ENCODE data around the gene CAMTA1.

Gene CAMTA1

DNA sequence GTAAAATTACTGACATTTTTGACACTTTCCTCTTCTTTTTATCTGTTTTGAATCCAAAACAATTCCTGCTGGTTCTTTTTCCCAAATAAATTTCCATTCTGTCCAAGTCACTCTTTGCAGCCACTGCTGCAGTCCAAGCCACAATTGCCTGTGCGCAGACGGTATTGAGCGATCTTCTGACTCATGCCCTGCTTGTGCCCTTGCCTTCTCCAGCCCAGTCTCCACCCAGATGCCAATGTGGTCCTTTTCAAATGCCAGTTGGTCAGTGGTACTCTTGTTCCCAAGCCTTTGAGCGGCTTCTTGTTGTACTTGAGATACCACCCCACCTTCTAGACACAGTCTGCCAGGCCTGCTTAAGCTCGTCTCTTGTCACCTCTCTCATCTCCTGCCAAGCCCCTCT, 78.9 kb downstream of the CAMTA1 start:
- Mint-ChIP-seq H3K4me1 (ENCODE audit: low read depth) (peaks cover 44% of the 10 kb centered on the region), H3K27me3 (no peaks in the 10 kb centered on the region), H3K4me3 (no peak overlapping the region), H3K27ac (no peak overlapping the region), H3K9me3 (no peaks in the 10 kb centered on the region), H3K36me3 (ENCODE audit: low read depth) (peaks cover 24% of the 10 kb centered on the region)
- no peak for DNase-seq

DNA sequence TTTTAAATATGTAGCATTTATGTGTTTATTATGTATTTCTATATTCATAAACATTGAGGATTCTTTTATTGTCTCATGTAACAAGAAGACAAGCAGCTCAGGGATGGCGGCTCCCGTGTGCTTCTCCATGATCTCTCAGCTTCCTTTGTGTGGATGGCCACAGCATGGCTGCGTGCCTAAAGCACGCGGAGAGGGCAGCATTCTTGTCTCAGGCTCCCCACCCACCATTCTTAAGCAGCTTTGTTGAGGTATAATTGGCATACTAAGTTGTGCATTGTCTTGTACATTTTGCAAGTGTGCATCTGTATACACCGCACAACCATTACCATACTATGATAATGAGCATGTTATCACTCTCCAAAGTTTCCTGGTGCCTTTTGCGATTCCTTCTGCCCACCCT, 81.6 kb downstream of the CAMTA1 start:
- no peak overlapping the region for H3K4me3 Mint-ChIP-seq
- H3K27ac Mint-ChIP-seq = no peak overlapping the region
- H3K4me1 Mint-ChIP-seq (ENCODE audit: low read depth) = peaks cover 40% of the 10 kb centered on the region
- DNase-seq = no peak
- H3K27me3 Mint-ChIP-seq = no peaks in the 10 kb centered on the region
- peaks cover 17% of the 10 kb centered on the region for H3K36me3 Mint-ChIP-seq (ENCODE audit: low read depth)
- H3K9me3 Mint-ChIP-seq = no peaks in the 10 kb centered on the region

DNA sequence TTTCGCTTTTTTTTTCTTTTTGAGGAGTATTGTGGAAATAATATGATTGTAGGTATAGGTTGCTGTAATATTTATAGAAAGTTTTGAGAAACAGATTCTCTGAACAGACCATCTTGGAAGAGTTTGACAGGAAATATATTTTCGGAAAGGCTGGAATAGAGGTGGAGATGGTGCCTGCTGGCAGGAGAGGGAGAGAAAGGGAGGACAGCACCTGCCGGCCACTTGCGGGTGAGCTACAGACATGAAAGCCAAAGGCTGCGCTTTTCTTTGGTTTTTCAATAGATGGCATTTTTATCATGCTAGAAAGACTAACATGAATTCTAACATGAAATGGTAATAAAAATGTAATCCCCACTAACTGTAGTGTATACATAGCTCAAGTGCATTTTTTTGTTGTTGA, 82.1 kb downstream of the CAMTA1 start:
- no peak overlapping the region for H3K27ac Mint-ChIP-seq
- no peaks in the 10 kb centered on the region for H3K9me3 Mint-ChIP-seq
- H3K27me3 Mint-ChIP-seq = no peaks in the 10 kb centered on the region
- DNase-seq = no peak
- H3K4me1 Mint-ChIP-seq (ENCODE audit: low read depth) = peaks cover 43% of the 10 kb centered on the region
- no peak overlapping the region for H3K4me3 Mint-ChIP-seq
- H3K36me3 Mint-ChIP-seq (ENCODE audit: low read depth) = peaks cover 17% of the 10 kb centered on the region

DNA sequence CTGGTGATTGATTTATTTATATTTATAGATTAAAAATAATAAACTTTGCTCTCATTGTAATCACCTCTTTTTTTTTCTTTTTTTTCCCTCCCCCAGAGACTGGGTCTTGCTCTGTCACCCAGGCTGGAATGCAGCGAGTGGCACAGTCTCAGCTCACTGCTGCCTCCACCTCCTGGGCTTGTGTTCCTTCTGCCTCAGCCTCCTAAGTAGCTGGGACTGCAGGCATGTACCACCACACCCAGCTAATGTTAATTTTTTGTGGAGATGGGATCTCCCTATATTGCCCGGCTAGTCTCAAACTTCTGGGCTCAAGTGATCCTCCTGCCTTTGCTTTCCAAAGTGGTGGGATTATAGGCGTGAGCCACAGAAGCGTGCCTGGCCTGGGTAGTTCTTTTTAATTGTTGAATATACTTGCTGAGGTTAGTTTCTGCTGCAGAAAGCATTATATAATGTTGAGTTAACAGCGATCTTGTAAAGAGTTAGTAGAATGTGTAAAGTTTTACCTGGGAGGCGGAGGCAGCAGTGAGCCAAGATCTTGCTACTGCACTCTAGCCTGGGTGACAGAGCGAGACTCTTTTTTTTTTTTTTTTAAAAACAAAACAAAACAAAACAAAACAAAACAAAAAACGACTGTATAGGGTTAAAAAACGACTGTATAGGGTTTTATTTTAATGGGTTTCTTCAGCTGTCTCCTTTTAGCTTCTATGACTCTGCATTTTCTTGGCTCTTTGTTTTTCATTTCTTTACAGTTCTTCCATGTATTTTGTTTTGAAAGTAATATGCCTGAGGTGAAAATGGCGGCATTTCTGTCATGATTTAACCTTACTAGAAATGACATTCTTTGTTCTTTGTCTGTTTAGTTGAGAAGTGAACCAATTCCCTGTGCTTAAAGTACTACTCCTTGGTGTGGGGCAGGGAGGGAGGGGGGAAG, 82.7 kb downstream of the CAMTA1 start:
- Mint-ChIP-seq H3K4me3 (no peak overlapping the region), H3K27me3 (no peaks in the 10 kb centered on the region), H3K4me1 (ENCODE audit: low read depth) (peaks cover 47% of the 10 kb centered on the region), H3K27ac (no peak overlapping the region), H3K36me3 (ENCODE audit: low read depth) (peaks cover 20% of the 10 kb centered on the region), H3K9me3 (no peaks in the 10 kb centered on the region)
- DNase-seq = no peak

DNA sequence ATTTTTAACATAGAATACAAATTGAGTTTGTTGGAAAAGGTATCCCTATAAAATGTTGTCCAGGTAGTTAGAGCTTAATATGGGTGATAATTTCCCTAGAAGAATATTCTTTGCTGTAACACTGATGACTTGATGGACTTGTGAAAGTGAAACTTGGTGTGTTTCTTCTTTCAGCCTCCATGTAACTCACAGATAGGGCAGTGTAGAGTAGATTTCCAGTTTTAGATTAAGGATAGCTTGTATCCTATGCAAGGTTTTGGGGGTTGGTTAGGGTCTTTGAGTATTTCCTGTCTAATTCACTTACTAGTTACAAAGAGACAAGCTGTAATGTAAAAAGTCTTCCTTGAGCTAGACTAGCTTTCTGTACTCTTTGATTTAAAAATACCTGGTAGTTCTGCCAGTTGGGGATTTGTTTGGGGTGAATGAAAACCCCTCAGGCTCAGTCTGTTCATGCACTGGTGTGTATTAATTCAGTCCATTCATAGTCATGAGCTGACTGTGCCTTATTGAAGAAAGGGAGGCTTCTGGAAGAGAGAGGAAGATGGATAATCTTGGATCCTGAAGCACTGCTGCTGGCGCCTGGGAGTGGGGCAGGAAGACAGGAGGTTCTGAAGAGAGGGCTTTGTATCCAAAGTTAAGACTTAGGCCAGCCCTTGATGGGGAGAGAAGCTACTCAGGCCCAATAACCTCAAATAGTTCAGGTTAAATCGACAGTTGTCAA, 83.6 kb downstream of the CAMTA1 start:
- no peak overlapping the region for H3K27ac Mint-ChIP-seq
- H3K4me3 Mint-ChIP-seq = no peak overlapping the region
- H3K4me1 Mint-ChIP-seq (ENCODE audit: low read depth) = peaks cover 47% of the 10 kb centered on the region
- H3K9me3 Mint-ChIP-seq = no peaks in the 10 kb centered on the region
- peaks cover 24% of the 10 kb centered on the region for H3K36me3 Mint-ChIP-seq (ENCODE audit: low read depth)
- H3K27me3 Mint-ChIP-seq = no peaks in the 10 kb centered on the region
- DNase-seq = no peak

DNA sequence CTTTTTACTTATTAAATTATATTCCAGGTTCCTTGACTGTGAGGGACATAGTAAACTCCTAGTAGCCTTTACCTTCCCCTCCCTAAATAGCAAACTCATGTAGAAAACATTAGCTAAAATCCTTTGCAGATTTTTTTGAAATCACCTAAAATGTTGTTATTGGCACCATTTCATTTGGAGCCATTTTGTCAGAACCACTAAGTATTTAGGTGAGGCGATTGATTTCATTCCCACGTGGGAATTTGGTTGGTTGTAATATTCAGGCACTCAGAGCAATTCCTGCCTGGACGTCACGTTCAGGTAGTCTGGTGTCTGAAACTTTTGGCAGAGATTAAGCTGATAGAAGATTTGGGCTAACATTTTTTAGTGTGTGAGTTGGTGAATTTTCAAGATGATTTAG, 84.3 kb downstream of the CAMTA1 start:
- H3K27me3 Mint-ChIP-seq = no peaks in the 10 kb centered on the region
- H3K36me3 Mint-ChIP-seq (ENCODE audit: low read depth) = peaks cover 24% of the 10 kb centered on the region
- no peaks in the 10 kb centered on the region for H3K9me3 Mint-ChIP-seq
- no peak overlapping the region for H3K4me3 Mint-ChIP-seq
- peaks cover 47% of the 10 kb centered on the region for H3K4me1 Mint-ChIP-seq (ENCODE audit: low read depth)
- H3K27ac Mint-ChIP-seq = no peak overlapping the region
- DNase-seq = no peak

DNA sequence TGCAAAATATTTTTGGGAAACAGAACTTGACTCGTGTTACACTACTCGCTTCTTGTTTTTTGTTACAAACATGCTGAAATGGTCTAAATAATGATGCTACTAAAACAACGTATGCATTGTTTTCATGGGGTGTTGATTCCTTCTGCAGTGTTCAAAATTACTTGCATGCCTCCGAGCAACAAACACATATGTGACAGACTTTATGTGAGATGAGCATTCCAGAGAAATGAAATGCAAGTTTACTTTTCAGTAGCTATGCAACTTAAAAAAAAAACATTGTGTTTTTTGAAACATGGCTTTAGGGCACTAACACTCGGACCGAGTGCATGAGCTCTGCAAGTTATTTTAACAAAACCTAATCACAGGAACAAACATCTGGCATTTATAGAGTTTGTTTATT, 84.8 kb downstream of the CAMTA1 start:
- no peaks in the 10 kb centered on the region for H3K27me3 Mint-ChIP-seq
- peaks cover 47% of the 10 kb centered on the region for H3K4me1 Mint-ChIP-seq (ENCODE audit: low read depth)
- no peak for DNase-seq
- H3K36me3 Mint-ChIP-seq (ENCODE audit: low read depth) = peaks cover 27% of the 10 kb centered on the region
- no peaks in the 10 kb centered on the region for H3K9me3 Mint-ChIP-seq
- no peak overlapping the region for H3K27ac Mint-ChIP-seq
- no peak overlapping the region for H3K4me3 Mint-ChIP-seq

DNA sequence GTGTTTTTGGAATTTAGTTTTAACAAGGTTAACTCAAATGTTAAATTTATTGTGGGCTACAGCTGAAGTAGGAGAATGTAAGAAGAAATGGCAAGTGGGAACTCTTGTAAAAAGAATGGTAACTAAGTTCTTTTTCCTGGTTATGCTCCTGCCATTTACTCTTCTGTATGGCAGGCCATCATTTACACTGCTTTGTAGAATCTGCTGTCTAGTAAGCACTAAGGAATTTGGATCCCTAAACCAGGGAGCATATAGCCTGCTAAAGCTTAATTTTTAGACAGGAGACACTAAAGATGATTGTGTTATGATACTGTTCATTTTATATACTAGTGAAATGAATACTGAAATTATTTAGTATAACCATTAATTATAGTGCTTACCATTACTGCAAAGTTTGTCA, 85.3 kb downstream of the CAMTA1 start:
- Mint-ChIP-seq H3K4me3 (no peak overlapping the region), H3K27me3 (no peaks in the 10 kb centered on the region), H3K4me1 (ENCODE audit: low read depth) (peaks cover 47% of the 10 kb centered on the region), H3K27ac (no peak overlapping the region), H3K36me3 (ENCODE audit: low read depth) (peaks cover 30% of the 10 kb centered on the region), H3K9me3 (no peaks in the 10 kb centered on the region)
- no peak for DNase-seq

DNA sequence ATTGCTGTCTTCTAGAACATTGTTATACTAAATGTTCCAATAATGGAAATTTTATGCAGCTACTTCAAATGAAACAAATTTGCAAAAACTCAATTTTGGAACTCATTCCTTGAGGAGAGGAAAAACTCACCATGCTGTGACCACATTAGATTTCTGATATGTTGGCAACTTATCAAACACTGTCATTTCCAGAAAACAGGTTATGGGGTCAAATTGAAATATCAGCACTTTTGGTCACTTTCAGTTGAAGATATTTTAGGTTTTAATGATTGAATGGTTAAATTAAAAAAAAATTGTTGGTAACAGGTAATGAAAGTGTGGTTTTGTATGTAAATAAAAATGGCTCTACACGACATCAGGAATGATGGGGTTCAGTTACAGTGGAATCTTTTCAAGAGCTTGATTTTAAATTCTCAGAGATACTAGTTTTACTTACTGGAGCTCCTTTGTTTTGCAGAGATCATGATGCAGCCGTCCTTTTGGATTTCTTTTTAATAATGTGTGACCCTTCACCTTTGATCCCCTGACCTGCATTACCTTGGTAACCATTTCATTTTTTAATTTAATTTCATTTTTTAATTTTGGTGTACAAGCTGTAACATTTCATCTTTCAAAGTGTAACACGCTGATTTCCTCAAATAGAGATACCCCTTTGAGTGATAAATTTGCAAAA, 86.2 kb downstream of the CAMTA1 start:
- Mint-ChIP-seq H3K27me3 (no peaks in the 10 kb centered on the region), H3K4me3 (no peak overlapping the region), H3K27ac (no peak overlapping the region), H3K9me3 (no peaks in the 10 kb centered on the region), H3K4me1 (ENCODE audit: low read depth) (peaks cover 42% of the 10 kb centered on the region), H3K36me3 (ENCODE audit: low read depth) (peaks cover 36% of the 10 kb centered on the region)
- DNase-seq = no peak

DNA sequence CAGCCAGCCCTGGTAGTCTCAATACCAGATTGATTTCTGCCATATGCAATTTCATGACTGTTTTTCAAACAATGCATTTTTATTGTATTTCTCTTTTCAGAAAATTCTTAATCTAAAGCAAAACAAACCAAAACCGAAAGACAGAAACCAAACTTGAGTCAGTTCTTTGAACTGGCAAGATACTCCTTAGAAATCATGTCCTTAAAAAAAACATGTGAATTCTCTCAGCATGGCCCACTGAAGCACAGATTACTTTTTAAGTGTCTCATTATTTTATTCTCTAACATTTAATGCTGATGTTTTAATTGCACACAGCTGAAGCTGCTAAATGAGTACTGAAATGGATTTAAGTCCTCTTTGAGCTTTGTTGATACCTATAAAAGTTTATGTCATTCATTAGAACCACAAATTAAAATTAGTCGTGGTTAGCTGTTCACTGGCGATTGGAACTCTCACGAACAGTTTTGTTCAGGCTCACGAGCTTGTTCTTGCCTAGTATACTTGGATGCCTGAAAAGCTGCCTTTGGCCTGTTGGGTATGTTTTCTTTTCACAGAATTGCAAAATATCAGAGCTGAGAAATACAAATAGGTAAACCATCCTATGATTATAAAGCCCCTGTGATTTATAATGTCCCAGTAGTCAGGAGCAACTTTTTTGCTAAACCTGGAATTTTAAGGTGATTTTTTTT, 87.5 kb downstream of the CAMTA1 start:
- DNase-seq = no peak

DNA sequence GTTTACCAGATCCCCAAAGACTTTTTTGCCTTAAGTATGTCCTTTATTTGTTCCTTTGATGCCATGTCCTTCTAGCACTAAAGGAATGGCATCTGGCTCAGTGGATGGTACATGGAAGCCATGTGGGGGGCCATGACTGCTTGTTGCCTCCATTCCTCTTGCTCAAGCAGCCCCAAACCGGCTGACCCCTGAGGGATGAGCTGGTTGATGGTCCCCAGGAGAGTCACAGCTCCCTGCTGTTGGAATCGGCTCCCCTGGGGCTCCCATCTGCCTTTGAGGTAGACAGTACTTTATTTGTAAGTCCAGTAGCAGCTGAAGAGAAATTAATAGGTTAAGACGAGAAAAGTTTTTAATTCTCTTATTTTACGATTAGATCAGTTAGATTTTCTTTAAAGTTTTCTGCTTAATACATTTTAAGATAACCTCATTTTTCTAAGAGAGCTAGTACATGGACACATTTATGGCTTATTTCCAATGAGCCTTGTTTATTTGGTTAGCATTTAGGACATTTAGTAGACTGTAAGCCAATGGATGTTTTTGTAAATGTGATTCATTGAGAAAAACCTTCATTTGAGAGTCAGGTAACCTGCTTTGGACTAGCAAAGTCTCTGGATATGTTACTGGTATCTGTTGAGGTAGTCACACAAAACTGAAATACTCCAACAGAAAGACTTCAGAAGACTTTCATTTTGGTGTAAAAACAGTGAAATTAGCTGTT, 88.2 kb downstream of the CAMTA1 start:
- no peak overlapping the region for H3K4me3 Mint-ChIP-seq
- no peak for DNase-seq
- H3K4me1 Mint-ChIP-seq (ENCODE audit: low read depth) = peaks cover 31% of the 10 kb centered on the region
- H3K27ac Mint-ChIP-seq = no peak overlapping the region
- H3K36me3 Mint-ChIP-seq (ENCODE audit: low read depth) = peaks cover 45% of the 10 kb centered on the region
- no peaks in the 10 kb centered on the region for H3K27me3 Mint-ChIP-seq
- no peaks in the 10 kb centered on the region for H3K9me3 Mint-ChIP-seq

More for the DNA sequence above, 87.5 kb downstream of the CAMTA1 start:
- Mint-ChIP-seq H3K27ac (no peak overlapping the region), H3K4me3 (no peak overlapping the region), H3K4me1 (ENCODE audit: low read depth) (peaks cover 37% of the 10 kb centered on the region), H3K27me3 (no peaks in the 10 kb centered on the region), H3K9me3 (no peaks in the 10 kb centered on the region), H3K36me3 (ENCODE audit: low read depth) (peaks cover 43% of the 10 kb centered on the region)

DNA sequence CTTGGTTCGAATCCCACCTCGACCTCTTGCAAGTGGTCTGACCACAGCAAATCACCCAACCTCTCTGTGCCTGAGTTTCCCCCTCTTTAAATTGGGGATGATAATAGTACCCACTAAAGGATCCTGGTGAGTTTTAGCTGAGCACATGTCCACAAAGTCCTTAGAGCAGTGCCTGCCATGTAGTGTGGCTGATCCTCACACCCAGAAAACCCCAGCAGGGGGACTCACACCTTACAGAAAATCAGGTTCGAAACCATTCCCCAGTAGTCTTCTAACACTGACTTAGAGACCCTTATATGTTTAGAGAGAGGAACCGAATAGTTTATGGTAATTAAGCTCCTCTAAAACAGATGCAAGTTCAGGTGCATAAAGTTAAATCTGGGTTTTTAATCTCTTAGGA, 89.0 kb downstream of the CAMTA1 start:
- Mint-ChIP-seq H3K4me3 (no peak overlapping the region), H3K9me3 (no peaks in the 10 kb centered on the region), H3K27me3 (no peaks in the 10 kb centered on the region), H3K27ac (no peak overlapping the region), H3K36me3 (ENCODE audit: low read depth) (peaks cover 51% of the 10 kb centered on the region), H3K4me1 (ENCODE audit: low read depth) (peaks cover 25% of the 10 kb centered on the region)
- no peak for DNase-seq

DNA sequence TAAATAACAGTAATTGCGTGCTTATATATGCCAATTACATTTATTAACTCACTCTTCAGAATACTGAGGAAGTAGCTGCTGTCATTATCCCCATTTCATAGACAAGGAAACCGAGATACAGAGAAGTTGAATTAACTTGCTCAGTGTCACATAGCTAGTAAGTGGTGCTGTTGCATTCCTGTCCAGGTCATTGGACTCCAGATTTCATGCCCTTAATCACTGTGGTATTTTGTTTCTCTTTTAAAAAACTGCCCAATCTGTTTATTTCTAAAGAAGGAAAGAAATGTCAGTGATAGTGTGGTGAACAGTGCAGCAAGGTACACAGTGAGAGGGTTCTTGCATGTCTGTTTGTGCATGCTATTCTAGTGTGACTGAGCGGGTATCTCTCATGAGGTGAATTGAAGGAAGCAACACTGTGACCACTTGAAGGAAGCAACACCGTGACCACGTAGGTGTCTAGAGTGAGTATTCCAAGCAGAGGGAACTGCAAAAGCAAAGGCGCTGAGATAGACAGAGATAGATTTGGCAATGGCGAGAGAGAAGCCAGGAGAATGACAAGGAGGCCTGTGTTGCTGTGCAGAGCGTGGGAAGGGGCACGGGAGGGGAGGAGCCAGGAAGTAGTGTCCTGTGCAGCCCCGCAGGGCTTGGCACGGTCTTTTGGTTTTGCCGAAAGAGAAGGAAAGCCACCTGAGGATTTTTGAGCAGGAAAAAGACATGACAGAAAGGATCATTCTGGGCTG, 95.9 kb downstream of the CAMTA1 start:
- peaks cover 9% of the 10 kb centered on the region for H3K4me1 Mint-ChIP-seq (ENCODE audit: low read depth)
- H3K27me3 Mint-ChIP-seq = no peaks in the 10 kb centered on the region
- DNase-seq = no peak
- peaks cover 21% of the 10 kb centered on the region for H3K36me3 Mint-ChIP-seq (ENCODE audit: low read depth)
- no peaks in the 10 kb centered on the region for H3K9me3 Mint-ChIP-seq
- no peak overlapping the region for H3K4me3 Mint-ChIP-seq
- H3K27ac Mint-ChIP-seq = no peak overlapping the region
